Natural killer cell (primary cell): ENCODE measurements around the gene MPZL1. TPM values are rescaled to one million over a fixed set of nuclear protein-coding genes. Genes with fewer than 3 reads are reported as not detected.

Source experiments
- ATAC-seq, 3 donors: fragments of 150-1000 bp in 2 of 3; fragments of 200-7000 bp in 1 of 3; cut with Tn5 transposase; 1 replicate in 1 of 3; 2 replicates in 2 of 3; pipeline ENCODE4 v1.10.0; 2021; ENCODE audit warnings: mild to moderate bottlenecking in 2 of 3, moderate library complexity in 2 of 3
- DNase-seq, 2 donors: peaks; one replicate each; pipeline versions ENCODE4 v3.0.0 to v3.0.0-alpha.2; 2013 to 2021; ENCODE audit warnings: mixed read lengths in 1 of 2
- H3K27ac ChIP-seq: one replicate; pipeline ENCODE4 v1.5.1; 2013; ENCODE audit warnings: mild to moderate bottlenecking, low read length
- H3K27me3 ChIP-seq: one replicate; pipeline ENCODE4 v1.6.1; 2013; ENCODE audit warnings: low read length; ENCODE audit not compliant: control insufficient read depth, insufficient read depth
- H3K36me3 ChIP-seq: one replicate; pipeline ENCODE4 v1.6.1; 2013; ENCODE audit warnings: low read length; ENCODE audit not compliant: control insufficient read depth, insufficient read depth
- H3K4me1 ChIP-seq: one replicate; pipeline ENCODE4 v1.6.1; 2013; ENCODE audit warnings: low read length; ENCODE audit not compliant: control insufficient read depth, insufficient read depth
- H3K4me3 ChIP-seq: one replicate; pipeline ENCODE4 v1.5.1; 2013; ENCODE audit warnings: low read length
- H3K9me3 ChIP-seq: one replicate; pipeline ENCODE4 v1.6.1; 2013; ENCODE audit warnings: low read length; ENCODE audit not compliant: control insufficient read depth, insufficient read depth
- H3K27ac Mint-ChIP-seq, 2 donors: one replicate each; pipeline ENCODE4 v1.8.0; 2022; ENCODE audit warnings: mild to moderate bottlenecking in 2 of 2, mixed read lengths in 2 of 2, moderate library complexity in 1 of 2
- H3K27me3 Mint-ChIP-seq, 2 donors: one replicate each; pipeline ENCODE4 v1.8.0; 2022; ENCODE audit warnings: low read depth in 2 of 2, mixed read lengths in 2 of 2
- H3K36me3 Mint-ChIP-seq: one replicate; pipeline ENCODE4 v1.8.0; 2022; ENCODE audit warnings: mixed read lengths
- H3K4me1 Mint-ChIP-seq, 2 donors: one replicate each; pipeline ENCODE4 v1.8.0; 2022; ENCODE audit warnings: mixed read lengths in 2 of 2
- H3K4me3 Mint-ChIP-seq: one replicate; pipeline ENCODE4 v1.8.0; 2022; ENCODE audit warnings: mild to moderate bottlenecking, moderate library complexity, mixed read lengths
- H3K9me3 Mint-ChIP-seq, 2 donors: one replicate each; pipeline ENCODE4 v1.8.0; 2022; ENCODE audit warnings: mixed read lengths in 2 of 2
- CTCF ChIP-seq: fragments of 200-600 bp; IDR thresholded peaks from one replicate; pipeline ENCODE4 v1.8.0; 2022; ENCODE audit warnings: antibody characterized with exemption
- WGBS: methylation state at CpG from one replicate; pipeline ENCODE4 v1.1.7; 2013; ENCODE audit warnings: missing lambda C conversion rate; ENCODE audit not compliant: insufficient coverage; 5-methylcytosine and 5-hydroxymethylcytosine counted together
- intact Hi-C: fragments of 100-400 bp; cut with micrococcal nuclease; formaldehyde crosslinking; loops from one replicate; pipeline ENCODE4 v1.14.2; 2022
- total RNA-seq, 4 donors: library from RNA; stranded (reverse); fragments of 120-200 nt in 1 of 4; gene quantifications; one replicate each; pipeline versions ENCODE4 v1.2.3 to v1.2.4, GENCODE V29; 2013 to 2022

The MPZL1 gene
- total RNA-seq, 3 donors from 2014 or later (not counting 1 experiment from before 2014, with no cell fraction given), result 3.4 to 4.6 (median 4.0) TPM

- no peak for TF ChIP-seq CTCF
- no peak for ATAC-seq
- Histone ChIP-seq H3K4me1 (no peaks in the 10 kb centered on the region), H3K36me3 (peaks cover 97% of the 10 kb centered on the region), H3K27ac (no peak overlapping the region), H3K27me3 (no peaks in the 10 kb centered on the region), H3K9me3 (no peaks in the 10 kb centered on the region), H3K4me3 (no peak overlapping the region)
- no peak overlapping the region for H3K27ac Mint-ChIP-seq
- H3K4me3 Mint-ChIP-seq, result no peak overlapping the region
- no peaks in the 10 kb centered on the region for H3K9me3 Mint-ChIP-seq
- H3K36me3 Mint-ChIP-seq, result peaks cover 14% of the 10 kb centered on the region
- no peak for DNase-seq
- no peaks in the 10 kb centered on the region for H3K27me3 Mint-ChIP-seq
- intact Hi-C loops, result no loop called here
- 97% methylated on average over 7 of the region's 7 CpGs for WGBS
- H3K4me1 Mint-ChIP-seq, result peaks cover 8 to 25% of the 10 kb centered on the region in 2 donors
Observed at GRCh38 chr1:167693425-167694045, 28.2 kb upstream of the MPZL1 start.

- H3K4me1 Mint-ChIP-seq, result peaks cover 10 to 31% of the 10 kb centered on the region in 2 donors
- 96% methylated on average over 2 of the region's 2 CpGs for WGBS
- no peak for ATAC-seq
- no peaks in the 10 kb centered on the region for H3K9me3 ChIP-seq
- peak overlapping the region; percentile 54 to 64 for H3K27ac Mint-ChIP-seq
- H3K4me1 ChIP-seq, result no peaks in the 10 kb centered on the region
- peaks cover 97% of the 10 kb centered on the region for H3K36me3 ChIP-seq
- no peak for DNase-seq
- no peaks in the 10 kb centered on the region for H3K27me3 ChIP-seq
- no peak overlapping the region for H3K27ac ChIP-seq
- no peak for TF ChIP-seq CTCF
- H3K36me3 Mint-ChIP-seq, result peaks cover 23% of the 10 kb centered on the region
- H3K27me3 Mint-ChIP-seq, result no peaks in the 10 kb centered on the region
- H3K4me3 Mint-ChIP-seq, result no peak overlapping the region
- H3K9me3 Mint-ChIP-seq, result no peaks in the 10 kb centered on the region
- H3K4me3 ChIP-seq, result no peak overlapping the region
- intact Hi-C loops, result no loop called here
Observed at GRCh38 chr1:167694691-167695090, 27.1 kb upstream of the MPZL1 start.

GRCh38 chr1:167695147-167695546 lies 26.6 kb upstream of the MPZL1 start:
- Mint-ChIP-seq H3K36me3 (peaks cover 27% of the 10 kb centered on the region), H3K27me3 (no peaks in the 10 kb centered on the region), H3K4me1 (peaks cover 15 to 35% of the 10 kb centered on the region in 2 donors), H3K9me3 (no peaks in the 10 kb centered on the region), H3K4me3 (no peak overlapping the region), H3K27ac (peak overlapping the region; percentile 54 to 64)
- intact Hi-C loops, result no loop called here
- no peak for DNase-seq
- no peak for ATAC-seq
- Histone ChIP-seq H3K27me3 (no peaks in the 10 kb centered on the region), H3K4me1 (no peaks in the 10 kb centered on the region), H3K9me3 (no peaks in the 10 kb centered on the region), H3K36me3 (peaks cover 97% of the 10 kb centered on the region), H3K4me3 (no peak overlapping the region), H3K27ac (no peak overlapping the region)
- 94% methylated on average over 2 of the region's 2 CpGs for WGBS
- no peak for TF ChIP-seq CTCF
